Endometrium (tissue), 2 donors: ENCODE measurements around the gene RORC.

ENCODE experiments used
- FAIRE-seq: peaks from 2 replicates; lab custom pipeline; 2012; peaks lifted over from hg19 to GRCh38; lab: Jason Lieb, UNC
- donor health status: control.
- donor health status: control.

RORC gene

DNA sequence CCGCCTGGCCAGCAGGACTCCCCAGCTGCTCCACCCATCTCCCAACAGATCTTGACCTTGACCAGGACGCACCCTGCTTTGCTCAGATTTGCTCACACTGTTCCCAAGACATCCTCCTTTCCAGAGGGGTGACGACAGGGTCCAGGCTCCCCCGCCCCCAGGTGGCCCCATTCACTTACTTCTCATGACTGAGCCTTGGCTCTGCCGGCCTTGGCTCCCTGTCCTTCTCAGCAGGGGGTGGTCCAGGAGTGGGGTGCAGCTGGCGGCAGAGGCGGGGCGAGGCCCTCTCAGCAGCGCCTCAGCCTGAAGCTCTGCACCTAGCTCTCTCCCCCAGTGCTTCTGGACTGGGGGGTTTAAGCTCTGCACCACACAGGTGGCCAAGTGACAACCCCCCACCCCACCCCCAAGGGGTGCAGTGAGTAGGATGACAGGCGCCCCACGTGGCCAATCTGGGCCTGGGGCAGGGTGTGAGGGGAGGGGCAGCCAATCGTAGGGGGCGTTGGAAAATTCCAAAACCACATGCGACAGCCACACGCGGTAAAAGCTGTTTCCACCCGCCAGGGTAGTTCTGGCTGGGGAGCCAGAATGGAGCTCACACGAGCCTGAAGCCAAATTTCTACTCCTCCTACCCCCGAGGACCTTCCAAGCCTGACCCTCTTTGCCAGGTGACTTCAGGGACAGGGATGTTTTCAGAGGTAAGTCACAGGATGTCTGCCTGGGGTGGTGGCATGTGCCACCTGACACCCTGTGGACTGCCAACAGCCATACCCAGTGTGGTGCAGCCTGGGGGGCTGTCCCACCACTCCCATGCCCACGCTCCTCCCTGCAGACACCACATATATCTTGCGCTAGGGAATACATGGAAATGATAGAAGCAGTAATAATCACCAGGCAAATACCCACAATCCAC, 5.6 kb downstream of the RORC start:
- no peak for FAIRE-seq

DNA sequence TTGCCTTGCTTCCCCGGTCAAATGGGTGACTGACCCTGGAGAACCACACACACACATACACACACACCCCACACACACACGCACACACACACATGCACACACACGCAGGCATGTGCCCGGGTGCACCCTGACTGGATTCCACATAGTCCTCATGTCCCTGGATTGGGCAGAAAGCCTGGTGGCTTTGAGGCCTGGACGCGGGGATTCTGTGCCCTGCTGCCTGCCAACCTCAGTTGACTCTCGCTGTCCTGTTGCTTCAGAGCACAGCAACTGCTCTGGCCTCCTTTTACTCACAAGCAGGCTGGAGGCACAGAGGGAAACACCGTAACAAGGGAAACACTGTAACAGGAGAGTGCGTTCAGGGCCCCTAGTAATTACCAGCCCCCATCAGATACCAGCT, 6.4 kb downstream of the RORC start:
- FAIRE-seq, result no peak

DNA sequence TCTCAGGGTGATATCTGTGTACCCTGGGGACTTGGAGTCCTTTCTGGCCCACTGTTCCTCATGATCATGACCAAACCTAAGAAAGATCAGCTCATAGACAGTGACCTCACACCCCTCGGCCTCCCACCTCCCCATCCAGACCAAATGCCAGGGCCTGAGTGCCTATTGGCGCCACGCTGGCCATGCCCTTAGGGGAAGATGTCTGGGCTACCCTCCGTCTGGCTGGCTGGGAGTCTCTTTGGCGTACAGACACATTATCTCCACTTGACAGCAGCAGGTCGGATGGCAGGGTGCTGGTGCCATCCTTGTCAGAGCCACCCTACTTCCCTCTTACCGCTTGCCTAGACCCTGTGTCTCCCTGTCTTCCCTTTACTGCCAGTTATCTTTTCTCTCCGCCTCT, 8.4 kb downstream of the RORC start:
- FAIRE-seq, result no peak

DNA sequence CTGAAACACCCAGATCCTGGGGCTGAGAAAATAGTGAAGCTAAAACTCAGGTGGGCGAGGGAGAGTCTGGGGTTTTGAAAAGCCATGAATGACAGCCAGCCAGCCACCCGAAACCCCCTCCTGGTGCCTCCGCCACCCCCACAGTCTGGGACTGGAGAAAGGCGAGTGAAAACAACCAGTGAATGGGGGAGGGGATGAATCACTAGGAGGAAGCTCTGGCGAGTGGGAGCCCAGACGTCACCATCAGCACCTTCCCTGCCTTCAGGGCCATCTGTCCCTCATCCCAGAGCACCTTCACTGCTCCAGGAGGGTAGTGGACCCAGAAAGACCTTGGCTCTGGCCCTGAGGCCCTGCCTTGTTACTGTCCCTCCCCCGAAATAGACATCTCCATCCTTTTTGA, 9.2 kb downstream of the RORC start:
- no peak for FAIRE-seq

DNA sequence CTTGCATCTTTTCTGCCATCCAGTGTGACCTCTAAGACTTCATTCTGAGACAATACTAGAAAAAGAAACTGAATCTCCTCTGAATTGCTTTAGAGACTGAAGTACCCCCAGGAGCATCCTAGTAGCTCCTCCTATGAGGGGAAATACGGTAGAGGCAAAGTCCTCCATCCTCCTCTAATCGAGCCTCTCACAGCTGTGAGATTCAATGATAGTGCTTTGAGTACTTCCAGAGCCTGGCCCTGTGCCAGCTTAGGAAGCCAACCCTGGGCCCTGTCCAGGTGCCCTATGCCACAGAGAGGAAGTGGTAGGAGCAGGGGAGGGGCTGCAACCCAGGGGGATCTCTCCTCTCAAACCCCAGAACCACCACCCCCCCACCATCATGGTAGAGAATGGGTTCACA, 10.7 kb downstream of the RORC start:
- FAIRE-seq, result no peak

DNA sequence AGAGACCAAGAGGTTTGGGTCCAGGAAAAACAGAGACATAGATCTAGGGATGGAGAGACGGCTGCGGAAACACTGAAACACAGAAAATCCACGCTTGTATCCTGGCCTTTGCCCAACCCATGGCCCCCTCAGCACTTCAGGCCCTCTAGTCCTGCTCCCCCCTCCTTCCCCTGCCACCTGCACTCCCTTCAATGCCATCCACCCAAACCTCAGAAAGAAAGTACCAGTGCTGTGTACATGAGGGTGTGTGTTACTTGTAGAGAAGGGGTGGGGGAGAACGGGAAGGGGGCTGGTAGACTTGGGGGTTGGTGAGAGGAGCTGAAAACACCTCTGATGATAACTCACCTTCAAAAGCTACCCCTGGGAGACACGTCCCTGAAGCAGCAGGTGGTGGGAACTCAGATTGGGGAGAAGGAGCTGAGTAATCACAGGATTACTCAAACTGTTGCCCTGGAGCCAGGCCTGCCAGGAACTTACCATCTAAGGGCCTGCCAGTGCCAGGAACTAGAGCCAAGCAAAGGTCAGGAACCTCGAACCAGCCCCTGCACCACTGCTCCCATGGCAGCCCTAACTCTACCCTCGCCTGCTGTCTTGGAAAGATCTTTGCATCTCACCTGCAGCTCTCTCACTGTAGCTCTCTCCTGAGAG, 11.5 kb downstream of the RORC start:
- no peak for FAIRE-seq

DNA sequence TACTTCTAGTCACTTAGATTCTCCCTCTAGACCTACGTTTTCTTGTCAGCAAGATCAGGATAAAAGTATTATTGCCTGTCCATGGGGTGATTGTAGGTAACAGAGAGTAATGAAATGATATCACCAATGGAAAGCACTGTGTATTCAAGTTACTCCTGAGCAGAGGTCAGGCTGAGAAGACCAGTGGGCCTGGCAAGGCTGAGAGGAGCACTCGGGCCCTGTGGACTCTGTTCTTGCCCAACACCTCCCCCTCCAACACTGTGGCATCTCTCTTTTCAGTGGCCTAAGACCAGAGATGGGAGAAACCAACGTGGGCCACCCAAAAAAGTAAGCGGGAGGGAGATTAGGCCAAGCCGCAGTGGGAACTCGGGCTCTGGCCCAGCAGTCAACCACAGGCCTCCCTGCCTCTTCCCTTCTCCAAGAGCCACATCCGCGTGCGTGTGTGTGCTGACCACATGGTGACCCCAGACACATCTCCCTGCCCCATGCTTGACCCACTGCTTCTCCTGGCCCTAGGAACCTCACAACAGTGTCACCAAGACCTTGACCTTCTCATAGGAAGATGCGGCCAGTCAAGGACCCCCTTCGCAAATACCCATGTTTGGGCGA, 12.3 kb downstream of the RORC start:
- FAIRE-seq, result no peak

DNA sequence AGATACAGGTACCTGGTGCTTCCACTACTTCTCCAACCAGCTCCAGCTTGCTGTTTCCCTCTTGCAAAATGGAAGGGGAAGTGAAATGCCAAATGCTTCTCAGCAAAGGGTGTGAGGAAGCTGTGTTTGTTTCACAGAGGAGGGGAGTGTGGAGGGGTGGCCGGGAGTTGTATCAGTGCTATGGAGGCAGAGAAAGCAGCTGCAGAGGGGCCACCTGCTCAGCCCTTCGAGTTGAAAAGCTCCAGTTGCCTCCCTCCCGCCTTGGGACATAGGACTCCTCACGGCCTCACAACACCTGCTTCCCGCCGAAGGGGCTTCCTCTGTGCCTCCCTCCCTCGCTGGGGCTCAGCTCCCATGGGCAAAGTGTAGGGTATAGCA, 14.3 kb downstream of the RORC start:
- FAIRE-seq, result no peak

DNA sequence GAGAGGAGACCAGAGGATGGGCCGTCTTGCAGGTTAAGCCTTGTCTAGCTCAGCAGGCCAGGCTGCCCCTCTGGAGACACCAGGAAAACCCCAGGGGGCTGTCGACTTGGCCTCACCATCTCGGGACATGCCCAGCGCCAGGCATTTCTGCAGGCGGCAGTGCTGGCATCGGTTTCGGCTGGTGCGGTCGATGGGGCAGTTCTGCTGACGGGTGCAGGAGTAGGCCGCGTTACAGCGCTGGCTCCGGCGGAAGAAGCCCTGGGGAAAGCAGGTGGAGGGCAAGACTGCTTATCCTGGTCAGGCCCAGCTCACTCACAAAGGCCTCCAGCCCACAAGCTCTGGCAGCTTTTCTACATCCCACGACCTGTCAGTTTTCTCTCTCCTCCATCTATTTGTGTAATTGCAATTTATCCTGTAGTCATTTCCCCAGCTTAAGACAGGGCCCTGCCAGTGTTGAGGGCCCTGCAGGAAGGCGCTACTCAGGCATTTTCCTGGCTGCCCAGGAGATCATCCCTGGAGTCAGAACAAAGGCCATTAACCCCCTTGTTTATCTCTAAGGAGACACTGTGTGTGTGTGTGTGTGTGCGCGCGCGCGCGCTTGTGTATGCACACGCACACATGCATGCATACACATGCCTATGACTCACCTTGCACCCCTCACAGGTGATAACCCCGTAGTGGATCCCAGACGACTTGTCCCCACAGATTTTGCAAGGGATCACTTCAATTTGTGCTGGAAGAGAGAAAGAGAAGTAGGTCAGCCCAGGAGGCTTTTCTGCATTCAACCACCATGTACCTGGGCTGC, 14.9 kb downstream of the RORC start:
- no peak for FAIRE-seq

DNA sequence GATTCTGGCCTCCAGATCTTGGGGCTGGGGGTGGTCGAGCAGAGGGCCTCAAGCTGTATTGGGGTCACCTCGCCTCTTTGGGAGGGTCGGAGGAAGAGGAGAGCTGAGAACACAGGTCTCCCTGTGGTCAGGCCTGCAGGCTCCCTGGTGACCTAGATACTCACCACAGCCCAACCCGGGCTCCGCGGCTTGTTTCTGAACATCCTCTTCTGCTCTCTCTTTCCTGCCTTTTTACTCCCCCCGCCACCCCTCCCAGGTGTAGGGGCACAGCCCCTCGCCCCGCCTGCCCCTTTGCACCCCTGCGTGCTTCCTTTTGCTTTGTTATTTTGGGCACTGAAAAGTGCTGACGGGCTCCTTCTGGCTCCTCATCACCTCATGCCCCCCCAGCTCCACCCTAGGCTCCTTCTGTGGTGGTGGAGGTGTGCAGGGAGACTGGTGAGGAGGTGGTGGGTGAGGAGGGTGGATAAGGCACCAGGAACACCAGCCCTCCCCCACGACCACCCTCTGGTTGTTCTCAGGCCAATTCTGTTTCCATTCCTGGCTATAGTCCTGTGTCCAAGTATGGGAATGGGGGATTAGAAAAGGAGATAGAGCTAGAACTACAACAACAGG, 15.8 kb downstream of the RORC start:
- no peak for FAIRE-seq

DNA sequence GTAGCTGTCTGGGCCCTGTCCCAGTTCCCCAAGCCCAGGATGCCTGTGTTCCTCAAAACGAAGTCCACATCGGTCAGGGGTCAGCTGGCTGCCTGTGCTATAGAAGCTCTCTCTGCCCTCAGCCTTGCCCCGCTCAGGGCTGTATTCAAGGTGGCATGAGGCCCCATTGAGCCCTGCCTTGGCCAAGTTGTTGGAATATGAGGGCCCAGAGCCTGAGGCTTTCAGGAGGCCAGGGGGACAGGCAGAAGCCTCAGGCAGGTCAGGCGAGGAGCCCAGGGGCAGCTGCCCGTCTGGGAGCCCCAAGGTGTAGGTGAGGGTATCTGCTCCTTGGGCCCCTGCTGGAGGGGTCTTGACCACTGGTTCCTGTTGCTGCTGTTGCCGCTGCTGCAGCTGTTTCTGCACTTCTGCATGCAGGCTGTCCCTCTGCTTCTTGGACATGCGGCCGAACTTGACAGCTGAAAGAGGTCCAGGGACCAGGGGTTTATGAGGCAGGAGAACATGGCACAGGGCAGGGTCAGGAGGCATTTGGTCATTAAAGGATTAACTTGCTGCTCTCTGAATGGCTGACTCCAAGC, 16.5 kb downstream of the RORC start:
- FAIRE-seq, result no peak

DNA sequence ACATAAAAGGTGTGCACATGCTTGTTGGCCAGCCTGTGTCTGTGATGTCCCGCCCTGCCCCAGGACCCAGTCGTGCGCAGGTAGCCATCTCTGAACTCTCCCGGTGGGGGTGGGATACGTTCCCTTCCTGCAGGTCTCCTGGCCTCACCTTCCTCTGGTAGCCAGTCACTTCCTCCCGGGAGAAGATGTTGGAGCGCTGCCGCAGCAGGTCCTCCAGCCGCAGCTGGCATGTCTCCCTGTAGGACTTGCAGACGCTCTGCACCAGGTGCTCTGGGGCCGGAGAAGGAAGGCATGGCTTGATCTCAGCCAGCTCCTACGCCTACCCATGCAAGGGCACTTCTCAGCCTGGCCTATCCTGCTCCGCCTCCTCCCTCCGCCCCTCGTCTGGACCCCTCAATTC, 17.2 kb downstream of the RORC start:
- no peak for FAIRE-seq

DNA sequence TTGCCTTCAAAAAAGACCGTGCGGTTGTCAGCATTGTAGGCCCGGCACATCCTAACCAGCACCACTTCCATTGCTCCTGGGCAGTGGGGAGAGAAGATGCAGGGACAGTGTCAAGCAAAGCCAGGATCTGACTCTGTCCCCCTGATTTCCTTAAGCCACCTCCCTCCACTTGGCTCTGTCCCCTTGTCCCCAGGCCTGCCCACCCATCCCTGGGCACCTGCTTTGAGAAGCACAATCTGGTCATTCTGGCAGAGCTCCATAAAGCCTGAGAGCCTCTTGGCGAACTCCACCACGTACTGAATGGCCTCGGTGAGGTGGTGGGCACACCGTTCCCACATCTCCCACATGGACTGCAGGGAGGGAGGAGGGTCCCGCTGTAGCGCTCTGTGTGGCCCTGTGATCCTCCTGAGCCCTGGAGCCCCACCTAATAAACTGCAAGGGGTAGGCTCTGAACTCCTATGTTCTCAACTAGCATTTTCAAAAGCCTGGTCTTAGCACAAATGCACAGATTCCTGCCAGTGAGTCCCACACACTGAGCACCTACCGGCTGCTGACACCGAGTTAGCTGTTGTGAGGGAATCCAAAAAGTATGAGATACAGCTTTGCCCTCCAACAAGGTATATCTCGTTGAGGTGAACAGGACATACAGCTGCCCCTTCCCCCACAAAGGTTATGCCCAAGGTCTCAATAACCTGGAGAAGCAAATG, 18.2 kb downstream of the RORC start:
- FAIRE-seq, result no peak

DNA sequence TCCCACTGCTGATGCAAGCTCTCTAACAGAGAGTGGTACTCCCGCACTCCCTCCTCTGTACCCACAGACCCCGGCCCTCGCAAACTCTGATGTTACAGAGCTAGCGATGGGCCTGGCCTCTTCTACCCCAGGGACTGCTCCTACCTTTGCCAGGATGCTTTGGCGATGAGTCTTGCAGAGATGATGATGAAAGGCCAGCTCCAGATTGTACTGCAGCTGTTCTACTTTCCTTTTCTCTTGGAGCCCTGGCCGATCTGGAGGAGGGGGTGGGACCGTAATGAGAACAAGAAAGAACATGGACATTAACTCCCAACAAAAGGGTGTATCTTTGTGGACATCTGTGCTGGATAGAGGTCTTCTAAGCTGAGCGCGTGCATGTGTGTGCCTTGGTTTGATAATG, 20.4 kb downstream of the RORC start:
- no peak for FAIRE-seq

DNA sequence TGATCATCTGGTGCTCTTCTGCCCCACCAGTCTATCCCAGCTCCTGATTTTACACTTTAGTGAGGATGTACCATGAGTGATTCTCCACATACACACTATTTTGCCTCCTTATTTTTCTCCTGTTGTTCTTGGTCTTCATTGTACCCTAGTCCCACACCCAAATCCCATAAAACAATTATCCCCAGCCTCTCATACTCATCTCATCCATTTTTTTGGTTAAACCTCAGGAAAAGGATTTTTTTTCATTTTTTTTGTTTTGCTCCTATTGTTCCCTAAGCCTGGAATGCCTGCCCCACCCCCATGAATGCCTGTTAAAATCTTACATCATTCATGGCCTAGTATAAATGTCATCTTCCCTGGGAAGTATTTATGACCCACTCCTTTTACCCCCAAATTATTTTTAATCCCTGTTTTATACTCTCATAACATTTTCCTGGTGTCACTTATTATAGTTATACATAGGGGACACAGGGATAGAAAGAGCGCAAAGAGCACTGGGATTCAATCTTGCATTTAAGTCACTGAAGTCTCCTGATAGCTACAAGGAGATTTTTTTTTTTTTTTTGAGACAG, 21.5 kb downstream of the RORC start:
- no peak for FAIRE-seq

DNA sequence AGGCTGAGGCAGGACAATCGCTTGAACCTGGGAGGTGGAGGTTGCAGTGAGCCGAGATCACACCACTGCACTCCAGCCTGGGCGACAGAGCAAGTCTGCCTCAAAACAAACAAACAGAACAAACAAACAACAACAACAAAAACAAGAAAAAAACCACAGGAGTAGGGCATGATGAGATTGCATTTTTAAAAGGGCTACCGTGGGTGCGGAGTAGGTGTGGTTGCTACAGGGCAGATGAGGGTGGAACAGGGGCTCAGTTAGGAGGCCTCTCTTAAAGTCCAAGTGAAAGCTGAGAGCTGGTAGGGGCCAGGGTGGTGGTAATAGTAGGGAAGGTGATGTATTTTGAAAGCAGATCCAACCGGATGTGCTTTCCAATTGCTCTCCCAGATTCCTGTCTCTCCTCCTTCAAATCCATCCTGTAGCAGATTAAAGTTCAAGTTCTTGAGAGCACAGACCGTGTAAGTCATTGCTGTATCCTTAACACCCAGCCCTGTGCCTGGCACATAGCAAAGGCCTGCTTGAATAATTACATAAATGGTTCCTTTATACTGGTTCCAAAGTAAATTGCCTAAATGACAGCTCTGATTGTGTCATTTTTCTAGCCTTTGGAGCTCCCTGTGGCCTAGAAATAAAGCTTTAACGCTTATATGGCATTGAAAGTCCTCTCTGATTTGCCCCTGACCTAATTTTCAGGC, 22.2 kb downstream of the RORC start:
- FAIRE-seq, result no peak

DNA sequence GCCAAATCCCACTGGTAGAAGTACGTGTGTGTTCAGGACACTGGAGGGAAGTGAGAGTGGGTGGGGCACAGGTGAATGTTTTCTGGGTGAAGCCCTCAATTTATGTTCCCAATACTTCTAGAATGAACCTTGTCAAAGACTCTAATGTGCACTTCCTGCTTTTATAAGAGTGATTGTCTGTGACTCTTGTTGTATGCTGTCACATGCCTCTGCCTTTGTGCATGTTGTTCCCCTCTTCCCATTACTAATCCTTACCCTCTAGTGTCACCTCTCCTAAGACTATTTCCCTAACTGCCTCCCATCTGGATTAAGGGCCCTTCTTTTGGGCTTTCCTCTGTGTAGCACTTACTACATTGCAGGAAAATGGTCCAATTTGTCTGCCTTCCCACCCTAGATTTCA, 23.8 kb downstream of the RORC start:
- FAIRE-seq, result no peak

DNA sequence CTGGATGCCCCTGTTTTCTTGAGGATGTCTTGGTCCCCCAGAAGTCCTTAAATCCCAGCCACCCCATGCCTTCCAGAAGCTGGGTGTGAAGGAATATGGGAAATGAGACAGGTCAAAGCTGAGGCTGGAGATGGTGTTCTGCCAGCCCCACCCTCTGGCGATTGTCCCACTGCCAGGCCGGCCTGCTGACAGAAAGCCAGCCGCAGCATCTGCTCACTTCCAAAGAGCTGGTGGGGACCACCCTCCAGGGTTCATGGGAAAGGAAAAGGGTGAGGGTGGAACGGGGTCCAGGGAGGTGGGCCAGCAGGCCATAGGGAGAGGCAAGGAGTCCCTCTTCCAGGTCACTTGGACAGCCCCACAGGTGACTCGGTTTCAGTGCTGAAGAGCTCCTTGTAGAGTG, 24.5 kb downstream of the RORC start:
- no peak for FAIRE-seq

DNA sequence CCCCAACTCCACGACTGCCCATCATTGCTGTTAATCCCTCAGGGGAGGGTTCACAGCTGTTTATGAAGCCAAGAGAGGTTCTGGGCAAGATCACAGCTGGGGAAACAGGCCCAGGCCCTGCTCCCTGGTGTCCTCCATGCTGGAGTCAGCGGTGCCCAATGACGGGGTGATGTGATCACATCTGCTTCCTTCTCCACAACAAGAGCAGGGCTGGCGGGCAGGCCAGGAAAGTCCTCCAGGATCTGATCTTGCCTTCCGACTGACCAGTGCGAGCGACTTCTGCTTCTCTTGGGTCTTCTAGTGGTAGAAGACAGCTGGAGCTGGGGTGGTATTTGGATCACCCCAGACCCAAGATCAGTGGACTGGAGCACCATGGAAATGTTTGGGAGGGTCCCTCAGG, 25.4 kb downstream of the RORC start:
- FAIRE-seq, result no peak
